NCI-H69 (cell line): ENCODE data around the gene H19.

ENCODE experiments used
- DNase-seq: peaks from one replicate; lab custom pipeline; 2025; lab: John Stamatoyannopoulos, UW

H19 gene

GRCh38 chr11:1982873-1983600, 14.6 kb downstream of the H19 start:
- no peak for DNase-seq

- DNase-seq = no peak
Measured at GRCh38 chr11:1979607-1980006, 18.0 kb downstream of the H19 start.

- no peak for DNase-seq
Measured at GRCh38 chr11:1978720-1979473, 18.7 kb downstream of the H19 start.

GRCh38 chr11:1975185-1975584, 22.5 kb downstream of the H19 start:
- no peak for DNase-seq

GRCh38 chr11:1970956-1971355, 26.7 kb downstream of the H19 start:
- DNase-seq = no peak

GRCh38 chr11:1969776-1970175, 27.9 kb downstream of the H19 start:
- DNase-seq = no peak

- no peak for DNase-seq
Measured at GRCh38 chr11:1969035-1969434, 28.6 kb downstream of the H19 start.

GRCh38 chr11:1968454-1969002, 29.1 kb downstream of the H19 start:
- DNase-seq = no peak

- no peak for DNase-seq
Measured at GRCh38 chr11:1967641-1968225, 29.9 kb downstream of the H19 start.

- no peak for DNase-seq
Measured at GRCh38 chr11:1966531-1966930, 31.1 kb downstream of the H19 start.

GRCh38 chr11:1964955-1965354, 32.7 kb downstream of the H19 start:
- no peak for DNase-seq

- no peak for DNase-seq
Measured at GRCh38 chr11:1964348-1964747, 33.3 kb downstream of the H19 start.

GRCh38 chr11:1963864-1964263, 33.8 kb downstream of the H19 start:
- no peak for DNase-seq

- DNase-seq = no peak
Measured at GRCh38 chr11:1959786-1960185, 37.9 kb downstream of the H19 start.

- DNase-seq = no peak
Measured at GRCh38 chr11:1958367-1958766, 39.3 kb downstream of the H19 start.

GRCh38 chr11:1953489-1954266, 44.0 kb downstream of the H19 start:
- peak; percentile 14 for DNase-seq

GRCh38 chr11:1952806-1953482, 44.7 kb downstream of the H19 start:
- no peak for DNase-seq

GRCh38 chr11:1949922-1950321, 47.7 kb downstream of the H19 start:
- DNase-seq = no peak

- no peak for DNase-seq
Measured at GRCh38 chr11:1949302-1949701, 48.3 kb downstream of the H19 start.

GRCh38 chr11:1948389-1948788, 49.3 kb downstream of the H19 start:
- DNase-seq = no peak

- no peak for DNase-seq
Measured at GRCh38 chr11:1947592-1948237, 49.9 kb downstream of the H19 start.
